DMS 273 treated with DMSO at 0.1 percent for 48 hours (cell line): ENCODE data around the gene TTBK2.
"Not testable (repeated sequence)": the region's sequence is repeated elsewhere in the genome, so short reads cannot be mapped to it uniquely, and the experiment has no call there.

ENCODE experiments used
- DNase-seq: peaks from one replicate; lab custom pipeline; 2025; lab: John Stamatoyannopoulos, UW

The TTBK2 gene

DNA sequence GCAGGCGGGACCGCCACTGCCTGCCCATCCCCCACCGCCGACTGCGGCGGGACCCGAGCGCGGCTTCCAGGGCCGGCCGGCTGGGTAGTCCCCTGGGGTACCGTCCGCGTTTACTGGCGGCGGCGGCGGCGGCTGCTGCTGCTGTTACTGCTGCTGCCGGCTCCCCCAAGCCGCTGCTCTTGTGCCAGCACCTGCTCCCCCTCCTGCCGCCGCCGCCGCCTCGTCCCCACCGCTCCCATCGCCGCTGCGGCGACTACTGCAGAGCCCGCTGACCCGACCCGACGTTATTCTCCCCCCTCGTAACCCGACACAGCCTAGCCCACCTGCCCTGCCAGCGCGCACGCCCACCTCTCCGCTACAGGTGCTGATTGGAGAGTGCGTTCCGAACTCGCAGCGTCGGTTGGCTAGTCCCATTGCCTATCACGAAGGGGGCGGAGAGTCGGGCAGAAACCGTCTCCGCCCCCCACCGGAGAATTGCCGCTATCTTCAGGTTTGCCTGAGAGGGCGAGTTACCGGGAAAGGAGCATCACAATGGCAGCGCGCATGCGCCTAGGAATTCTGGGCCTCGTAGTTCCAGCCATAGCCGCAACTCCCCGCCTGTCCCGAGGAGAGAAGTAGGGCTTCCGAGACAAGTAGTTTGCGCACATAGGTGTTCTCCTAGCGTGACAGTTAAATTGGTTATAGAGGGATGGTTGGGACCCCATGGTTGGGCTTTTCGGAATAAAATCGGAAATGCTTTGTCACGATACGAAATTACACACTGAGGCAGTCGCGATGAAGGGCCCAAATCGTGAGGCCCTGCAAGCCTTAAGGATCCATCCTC lies at the start of gene TTBK2:
Gene TTBK2 (minus strand): TSS at position 260 of the 823 bp plus-strand sequence. CDS start 42,161 bp downstream, outside the sequence.
- peak; percentile 95 for DNase-seq

DNA sequence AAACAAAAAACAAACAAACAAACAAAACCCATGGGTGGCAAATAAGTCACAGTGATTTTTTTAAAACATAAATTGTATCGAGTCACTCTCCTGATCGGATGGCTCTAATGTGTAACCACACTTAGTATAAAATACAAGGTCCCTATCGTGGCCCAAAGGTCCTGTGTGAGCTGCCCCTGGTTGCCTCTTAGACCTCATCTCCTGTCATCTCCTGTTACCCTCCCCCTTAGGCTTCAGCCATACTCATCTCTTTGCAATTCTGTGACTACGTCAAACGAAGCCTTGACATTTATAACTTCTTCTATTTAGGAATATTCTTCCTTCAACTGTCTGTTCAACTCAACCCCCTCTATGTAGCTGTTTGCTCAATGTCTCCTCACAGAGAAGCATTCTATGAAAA lies 43.9 kb upstream of the TTBK2 start:
- DNase-seq: no peak

DNA sequence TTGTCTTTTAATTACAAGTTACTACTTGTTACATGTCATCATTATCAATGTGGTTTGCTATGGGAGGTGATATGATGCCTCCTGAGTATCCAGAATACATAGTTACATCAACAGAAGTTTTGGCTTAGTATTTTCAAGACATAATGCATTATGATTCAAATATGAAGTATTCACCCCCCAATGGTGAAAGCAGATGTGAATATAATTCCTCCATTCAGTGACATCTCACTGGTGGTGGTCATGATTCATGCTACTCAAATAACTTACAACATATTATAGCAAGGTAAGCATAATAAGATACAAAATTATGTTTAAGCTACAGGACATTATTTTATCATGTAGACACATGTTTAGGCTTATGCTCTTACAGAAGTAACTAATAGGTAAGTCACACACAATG lies 34.9 kb upstream of the TTBK2 start:
- no peak for DNase-seq

DNA sequence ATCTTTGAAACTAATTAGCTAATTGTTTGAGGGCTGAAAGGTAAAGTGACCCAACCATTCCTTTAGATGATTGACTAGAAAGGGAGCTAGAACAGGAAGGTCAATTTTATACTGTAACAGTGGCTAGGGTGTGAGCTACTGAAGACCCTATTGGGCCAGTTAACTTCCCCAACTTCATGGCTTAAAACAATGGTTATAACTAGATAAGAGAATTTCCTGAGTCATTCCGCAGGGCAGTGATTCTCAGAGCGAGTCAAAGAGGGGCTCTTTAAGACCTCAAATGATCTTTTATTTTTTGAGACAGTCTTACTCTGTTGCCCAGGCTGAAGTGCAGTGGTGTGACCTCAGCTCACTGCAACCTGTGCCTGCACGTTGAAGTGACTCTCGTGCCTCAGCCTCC lies 33.7 kb upstream of the TTBK2 start:
- no peak for DNase-seq

DNA sequence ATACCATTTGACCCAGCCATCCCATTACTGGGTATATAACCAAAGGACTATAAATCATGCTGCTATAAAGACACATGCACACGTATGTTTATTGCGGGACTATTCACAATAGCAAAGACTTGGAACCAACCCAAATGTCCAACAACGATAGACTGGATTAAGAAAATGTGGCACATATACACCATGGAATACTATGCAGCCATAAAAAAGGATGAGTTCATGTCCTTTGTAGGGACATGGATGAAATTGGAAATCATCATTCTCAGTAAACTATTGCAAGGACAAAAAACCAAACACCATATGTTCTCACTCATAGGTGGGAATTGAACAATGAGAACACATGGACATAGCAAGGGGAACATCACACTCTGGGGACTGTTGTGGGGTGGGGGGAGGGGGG lies 28.3 kb upstream of the TTBK2 start:
- DNase-seq: not testable (repeated sequence)

DNA sequence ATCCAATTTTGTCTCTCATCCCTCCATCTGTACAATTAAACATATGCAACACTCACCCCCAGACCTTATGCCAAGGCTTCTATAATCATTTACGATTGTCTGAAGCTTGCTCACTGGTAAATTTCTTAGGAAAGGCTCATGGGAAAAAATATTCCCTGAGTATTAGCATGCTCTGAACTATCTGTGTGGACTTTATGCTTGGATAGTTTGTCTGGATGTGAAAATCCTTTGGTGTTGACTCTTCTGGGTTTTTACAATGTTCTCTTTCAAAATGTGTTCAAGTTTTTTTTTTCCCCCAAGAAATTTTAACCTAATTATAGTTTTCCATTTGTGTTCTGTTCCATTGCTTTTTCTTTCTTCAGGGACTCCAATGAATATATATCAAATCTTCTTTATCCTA lies 19.9 kb upstream of the TTBK2 start:
- DNase-seq: no peak

DNA sequence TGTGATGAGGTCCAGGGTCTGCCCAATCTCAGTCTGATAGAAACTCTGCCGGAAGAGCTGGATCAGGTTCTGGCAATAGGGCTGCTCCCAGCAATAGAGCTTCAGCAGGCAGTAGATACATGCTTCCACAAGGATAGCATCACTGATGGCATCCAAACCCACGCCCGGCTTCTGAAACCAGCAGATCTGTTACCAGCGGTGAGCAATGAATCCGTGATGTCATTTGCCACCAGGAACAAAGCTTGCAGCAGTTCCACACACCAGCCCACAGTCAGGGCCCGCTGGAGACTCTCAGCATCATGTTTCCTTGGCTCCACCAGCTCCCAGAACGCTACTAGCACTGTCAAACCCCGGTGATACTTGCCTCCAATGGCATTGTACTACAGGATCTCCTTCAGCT lies 19.3 kb upstream of the TTBK2 start:
- DNase-seq: no peak

DNA sequence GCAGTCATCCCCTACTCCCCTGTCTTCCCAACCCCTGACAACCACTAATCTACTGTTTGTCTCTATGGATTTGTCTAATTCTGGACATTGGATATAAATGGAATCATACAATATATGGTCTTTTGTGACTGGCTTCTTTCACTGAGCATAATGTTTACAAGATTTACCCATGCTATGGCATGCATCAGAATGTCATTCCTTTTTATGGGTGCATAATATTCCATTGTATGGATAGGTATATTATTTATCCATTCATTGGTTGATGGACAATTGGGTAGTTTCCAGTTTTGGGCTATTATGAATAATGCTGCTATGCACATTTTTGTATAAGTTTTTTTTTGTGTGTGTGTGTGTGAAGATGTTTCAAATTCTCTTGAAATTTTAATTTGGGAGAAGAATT lies 16.6 kb upstream of the TTBK2 start:
- DNase-seq: no peak

DNA sequence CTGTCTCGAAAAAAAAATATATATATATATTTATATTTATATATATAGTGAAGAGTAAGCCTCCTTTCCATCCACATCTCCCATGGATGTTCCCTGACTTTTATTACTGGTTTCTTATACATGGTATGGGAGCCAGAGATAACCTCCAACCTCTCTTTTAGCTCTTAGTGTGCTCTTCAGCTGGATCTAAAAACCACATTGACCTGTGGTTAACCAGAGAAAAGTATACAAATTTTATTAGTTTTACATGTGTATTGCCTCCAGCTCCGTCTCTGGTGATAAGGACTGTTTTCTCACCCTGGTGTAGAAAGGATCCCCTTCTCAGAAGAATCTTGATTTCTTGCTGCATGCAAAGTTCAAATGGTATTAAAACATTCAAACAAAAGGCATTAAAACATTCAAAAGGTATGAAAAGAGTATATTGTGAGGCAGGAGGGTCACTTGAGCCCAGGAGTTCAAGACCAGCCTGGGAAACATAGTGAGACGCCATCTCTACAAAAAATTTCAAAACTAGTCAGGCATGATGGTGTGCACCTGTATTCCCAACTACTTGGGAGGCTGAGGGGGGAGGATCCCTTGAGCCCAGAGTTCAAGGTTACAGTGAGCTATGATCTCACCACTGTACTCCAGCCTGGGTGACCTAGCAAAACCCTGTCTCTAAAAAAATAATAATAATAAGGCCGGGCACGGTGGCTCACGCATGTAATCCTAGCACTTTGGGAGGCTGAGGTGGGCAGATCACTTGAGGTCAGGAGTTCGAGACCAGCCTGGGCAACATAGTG lies 13.5 kb upstream of the TTBK2 start:
- no peak for DNase-seq

DNA sequence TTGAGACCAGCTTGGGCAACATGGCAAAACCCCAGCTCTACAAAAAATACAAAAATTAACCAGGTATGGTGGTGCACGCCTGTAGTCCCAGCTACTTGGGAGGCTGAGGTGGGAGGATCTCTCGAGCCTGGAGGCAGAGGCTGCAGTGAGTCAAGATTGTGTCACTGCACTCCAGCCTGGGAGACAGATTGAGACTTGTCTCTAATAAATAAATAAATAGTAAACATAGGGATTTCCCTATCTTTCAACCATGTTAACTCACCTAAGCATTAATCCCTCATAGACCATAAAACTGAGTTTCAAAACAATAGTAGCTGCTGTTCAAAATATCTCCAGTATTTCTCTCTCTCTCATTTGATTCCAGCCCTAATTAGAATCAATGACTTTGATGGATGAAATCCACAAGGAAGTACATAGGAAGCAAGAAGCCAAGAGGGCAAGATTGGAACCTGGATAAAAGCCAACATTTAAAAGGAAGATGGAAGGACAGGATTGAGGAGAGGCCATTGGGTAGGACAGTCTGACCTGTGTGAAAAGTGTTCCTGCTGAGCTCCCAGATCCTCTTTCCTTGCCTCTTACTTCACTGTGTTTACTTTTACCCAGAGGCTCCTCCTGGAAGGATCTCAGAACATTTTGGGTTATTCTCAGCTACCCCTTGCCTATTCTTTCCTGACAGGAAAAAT lies 12.4 kb upstream of the TTBK2 start:
- no peak for DNase-seq

DNA sequence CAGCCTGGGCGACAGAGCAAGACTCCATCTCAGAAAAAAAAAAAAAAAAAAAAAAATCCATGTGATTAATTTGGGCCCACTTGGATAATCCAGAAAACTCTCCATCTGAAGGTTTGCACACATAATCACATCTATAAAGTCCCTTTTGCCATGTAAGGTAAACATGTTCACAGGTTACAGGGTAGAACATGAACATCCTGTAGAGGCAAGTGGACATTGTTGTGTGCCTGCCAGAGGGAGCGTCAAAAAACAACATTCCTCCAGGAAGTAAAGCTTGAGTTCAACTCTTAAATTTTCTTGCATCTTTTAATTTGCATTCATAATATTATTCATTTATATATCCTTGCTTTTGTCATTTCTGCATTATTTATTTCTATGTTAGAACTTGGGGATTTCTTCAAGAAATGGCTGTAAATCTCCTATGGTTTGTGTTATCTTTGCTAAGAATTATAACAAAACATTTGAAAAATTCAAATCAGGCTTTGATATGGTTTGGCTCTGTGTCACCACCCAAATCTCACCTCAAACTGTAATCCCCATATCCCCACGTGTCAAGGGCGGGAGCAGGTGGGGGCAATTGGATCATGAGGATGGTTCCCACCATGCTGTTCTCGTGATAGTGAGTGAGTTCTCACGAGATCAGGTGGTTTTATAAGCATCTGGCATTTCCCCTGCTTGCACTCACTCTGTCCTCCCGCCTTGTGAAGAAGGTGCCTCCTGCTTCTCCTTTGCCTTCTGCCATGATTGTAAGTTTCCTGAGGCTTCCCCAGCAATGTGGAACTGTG lies 11.3 kb upstream of the TTBK2 start:
- no peak for DNase-seq

DNA sequence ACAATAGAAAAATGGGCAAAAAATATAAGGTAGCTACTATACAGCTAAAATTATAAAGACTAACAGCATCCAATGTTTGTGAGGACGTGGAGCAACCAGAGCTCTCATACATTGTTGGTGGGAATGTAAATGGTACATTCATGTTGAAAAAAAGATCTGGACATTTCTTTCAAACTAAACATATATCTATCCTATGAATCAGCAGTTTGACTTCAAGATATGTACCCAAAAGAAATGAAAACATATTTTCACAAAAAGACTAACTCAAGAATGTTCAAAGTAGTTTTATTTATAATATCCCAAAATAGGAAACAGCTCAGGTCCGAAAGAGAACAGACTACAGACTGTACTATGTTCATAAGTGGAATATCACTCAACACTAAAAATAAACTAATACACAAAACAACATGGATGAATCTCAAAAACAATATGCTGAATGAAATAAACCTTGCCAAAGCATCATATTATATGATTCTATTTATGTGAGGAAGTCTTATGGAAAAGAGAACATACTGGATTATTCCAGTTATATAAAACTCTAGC lies 8.8 kb upstream of the TTBK2 start:
- no peak for DNase-seq

DNA sequence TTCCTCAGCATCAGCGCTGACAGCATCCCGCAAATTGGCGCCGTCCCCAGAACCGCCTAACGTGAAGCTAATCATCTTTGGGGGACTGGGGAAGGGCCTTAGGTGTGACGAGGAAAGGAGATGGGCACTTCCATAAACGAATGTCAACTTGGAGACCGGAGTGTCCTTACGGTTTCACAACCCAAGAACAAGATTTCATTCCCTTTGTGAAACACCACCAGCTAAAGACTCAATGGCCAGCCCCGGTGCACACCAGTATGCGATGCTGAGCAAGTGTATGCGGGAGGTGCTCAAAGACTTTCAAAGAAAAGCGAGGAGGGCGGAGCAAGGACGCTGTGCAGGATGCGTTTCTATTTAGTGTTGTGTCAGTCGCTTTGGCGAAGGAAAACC lies 759 bp upstream of the TTBK2 start:
- DNase-seq: no peak

DNA sequence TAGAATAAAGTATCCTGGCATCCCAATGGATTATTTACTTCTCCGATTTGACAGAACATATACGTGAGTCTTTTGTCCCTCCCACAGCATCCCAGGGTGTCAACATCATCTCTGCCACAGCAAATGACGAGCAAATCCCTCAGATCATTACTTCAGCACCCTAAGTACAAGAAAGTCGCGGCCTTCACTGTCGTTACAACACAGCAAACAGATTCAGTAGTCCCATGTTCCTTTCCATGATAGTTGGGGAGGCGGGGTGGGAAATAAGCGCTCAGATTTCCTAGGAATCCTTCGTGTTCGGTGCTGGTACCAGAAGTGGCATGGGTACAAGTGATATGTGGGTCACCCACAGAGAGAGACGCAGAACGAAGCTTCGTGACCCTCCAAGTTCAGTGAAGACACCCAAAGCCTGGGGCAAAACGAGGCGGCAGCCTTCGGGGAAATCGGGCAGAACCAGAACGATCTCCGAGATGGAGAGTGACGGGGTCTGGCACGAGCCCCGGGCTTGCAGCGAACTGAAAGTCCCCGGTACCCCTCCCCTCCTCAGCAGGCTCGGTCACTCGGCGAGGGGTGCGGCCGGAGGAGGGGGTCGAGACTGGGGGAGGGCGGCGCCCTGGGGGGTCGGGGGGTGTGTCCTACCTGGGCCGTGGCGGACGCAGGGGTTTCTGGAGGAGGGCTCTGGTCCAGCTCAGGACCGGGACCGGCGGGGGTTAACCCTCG lies 619 bp downstream of the TTBK2 start:
- no peak for DNase-seq

DNA sequence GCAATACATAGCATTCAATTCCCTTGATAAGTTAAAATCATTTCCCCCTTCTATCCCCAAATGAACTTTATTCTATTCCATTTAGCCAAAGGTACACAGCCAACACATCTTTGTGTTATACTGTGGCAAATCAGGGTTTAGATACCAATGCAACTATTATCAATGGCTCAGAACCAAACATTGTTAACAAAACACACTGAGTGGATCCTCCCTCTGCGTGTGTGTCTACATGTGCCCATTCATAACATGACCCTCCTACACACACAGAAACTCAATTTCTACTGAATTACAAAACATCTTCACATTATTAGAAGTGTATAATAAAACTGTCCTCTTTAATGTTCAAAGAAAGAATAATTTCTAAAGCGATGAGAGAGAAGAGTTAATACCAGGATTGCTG lies 1.3 kb downstream of the TTBK2 start:
- DNase-seq: no peak

DNA sequence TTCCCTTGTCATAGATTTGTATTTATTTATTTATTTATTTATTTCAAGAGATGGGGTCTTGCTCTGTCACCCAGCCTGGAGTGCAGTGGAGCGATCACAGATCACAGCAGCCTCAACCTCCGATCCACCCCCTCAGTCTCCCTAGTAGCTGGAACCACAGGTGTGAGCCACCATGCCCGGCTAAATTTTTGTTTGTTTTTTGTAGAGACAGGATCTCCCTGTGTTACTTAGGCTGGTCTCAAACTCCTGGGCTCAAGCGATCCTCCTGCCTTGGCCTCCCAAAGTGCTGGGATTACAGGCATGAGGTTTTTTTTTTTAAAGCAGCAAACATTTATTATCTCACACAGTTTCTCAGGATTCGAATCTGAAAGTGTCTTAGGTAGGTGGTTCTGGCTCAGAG lies 2.5 kb downstream of the TTBK2 start:
- no peak for DNase-seq

DNA sequence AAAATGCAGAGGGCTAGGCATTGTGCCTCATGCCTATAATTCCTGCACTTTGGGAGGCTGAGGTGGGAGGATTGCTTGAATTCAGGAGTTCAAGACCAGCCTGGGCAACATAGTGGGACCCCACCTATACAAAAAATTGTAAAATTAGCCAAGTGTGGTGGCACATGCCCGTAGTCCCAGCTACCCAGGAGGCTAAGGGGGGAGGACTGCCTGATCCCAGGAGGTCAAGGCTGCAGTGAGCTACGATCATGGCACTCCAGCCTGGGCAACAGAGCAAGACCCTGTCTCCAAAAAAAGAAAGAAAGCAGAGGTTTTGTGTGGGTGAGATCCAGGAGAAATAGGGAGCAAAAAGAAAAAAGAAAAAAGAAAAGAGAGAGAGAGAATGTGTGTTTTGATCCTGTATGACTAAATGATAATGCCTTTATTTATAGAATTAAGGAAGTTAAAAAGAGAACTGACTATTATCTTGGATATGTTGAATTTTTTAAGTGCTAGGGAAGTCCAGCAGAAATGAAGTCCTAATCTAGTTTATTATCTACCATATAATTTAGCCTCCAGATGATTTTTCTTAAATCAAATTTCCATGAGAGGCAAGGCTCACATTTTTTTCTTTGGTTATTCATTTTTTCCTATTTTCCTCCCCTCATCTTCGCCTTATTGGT lies 4.8 kb downstream of the TTBK2 start:
- DNase-seq: no peak

DNA sequence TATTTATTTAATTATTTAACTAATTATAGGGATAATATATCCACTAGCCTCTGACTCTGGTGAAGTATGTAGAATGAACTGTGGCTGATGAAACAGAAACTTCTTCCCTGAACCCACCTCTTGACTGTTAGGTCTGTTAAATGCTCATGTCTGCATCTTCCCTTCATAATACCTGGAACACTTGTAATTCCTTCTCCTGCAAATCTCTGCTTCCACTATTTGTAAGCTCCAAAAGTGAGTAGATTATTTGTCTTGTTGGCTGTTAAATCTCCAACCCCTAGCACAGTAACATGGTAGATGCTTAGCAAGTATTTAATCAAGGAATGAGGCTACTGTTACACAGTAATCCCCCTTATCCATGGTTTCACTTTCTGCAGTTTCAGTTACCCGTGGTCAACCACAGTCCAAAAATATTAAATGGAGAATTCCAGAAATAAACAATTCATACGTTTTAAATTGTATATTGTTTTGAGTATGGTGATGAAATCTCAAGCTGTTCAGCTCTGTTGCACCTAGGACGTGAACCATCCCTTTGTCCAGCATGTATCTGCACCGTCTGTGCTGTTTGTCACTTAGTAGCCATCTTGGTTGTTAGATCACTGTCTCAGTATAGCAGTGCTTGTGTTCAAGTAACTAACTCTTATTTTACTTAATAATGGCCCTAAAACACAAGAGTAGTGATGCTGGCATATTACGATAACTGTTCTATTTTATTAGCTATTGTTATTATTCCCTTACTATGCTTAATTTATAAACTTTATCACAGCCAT lies 5.7 kb downstream of the TTBK2 start:
- no peak for DNase-seq

DNA sequence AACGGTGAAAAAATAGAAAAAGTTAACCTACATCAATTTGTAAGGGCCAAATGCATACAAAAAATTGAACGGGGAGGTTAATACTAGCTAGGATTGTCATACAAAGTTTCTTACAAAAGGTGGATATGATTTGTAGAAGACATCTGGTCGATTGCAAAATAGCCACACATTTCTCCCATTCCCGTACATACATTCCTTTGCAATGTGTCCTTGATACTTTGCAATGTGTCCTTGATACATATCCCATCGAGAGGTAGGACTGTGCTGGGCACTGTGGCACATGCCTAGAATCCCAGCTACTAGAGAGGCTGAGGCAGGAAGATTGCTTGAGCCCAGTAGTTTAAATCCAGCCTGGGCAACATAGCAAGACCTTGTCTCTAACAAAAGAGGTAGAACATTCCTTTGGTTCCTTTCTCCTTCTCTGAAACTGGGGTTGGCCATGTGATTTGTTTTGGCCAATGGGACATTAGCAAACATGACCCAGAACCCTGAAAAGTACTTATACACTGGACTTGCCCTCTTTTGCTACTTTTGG lies 9.5 kb downstream of the TTBK2 start:
- DNase-seq: no peak

DNA sequence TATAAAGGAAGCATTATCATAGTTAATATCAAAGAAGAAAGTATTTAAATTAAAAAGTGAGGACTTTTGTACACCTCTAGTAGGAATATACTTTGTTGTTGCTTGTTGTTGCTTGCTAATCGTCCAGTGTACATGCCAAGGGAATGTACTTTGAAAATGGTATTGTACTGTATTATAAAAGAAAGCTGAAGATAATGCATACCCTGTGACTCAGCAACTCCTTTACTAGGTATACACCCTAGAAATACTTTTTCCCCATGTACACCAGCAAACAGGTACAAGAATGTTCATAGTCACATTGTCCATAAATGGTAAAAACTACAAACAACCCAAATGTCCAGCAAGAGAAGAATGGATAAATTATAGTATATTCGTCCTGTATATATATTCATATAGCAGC lies 12.0 kb downstream of the TTBK2 start:
- no peak for DNase-seq
